HK-2 (cell line): Measurements from ENCODE around the gene NCBP3.
"Not testable (repeated sequence)": the region's sequence is repeated elsewhere in the genome, so short reads cannot be mapped to it uniquely, and the experiment has no call there.

Experiments used
- DNase-seq: peaks from one replicate; pipeline ENCODE4 v3.0.0-alpha.2; 2018; ENCODE audit not compliant: unreplicated experiment

NCBP3 gene

DNA sequence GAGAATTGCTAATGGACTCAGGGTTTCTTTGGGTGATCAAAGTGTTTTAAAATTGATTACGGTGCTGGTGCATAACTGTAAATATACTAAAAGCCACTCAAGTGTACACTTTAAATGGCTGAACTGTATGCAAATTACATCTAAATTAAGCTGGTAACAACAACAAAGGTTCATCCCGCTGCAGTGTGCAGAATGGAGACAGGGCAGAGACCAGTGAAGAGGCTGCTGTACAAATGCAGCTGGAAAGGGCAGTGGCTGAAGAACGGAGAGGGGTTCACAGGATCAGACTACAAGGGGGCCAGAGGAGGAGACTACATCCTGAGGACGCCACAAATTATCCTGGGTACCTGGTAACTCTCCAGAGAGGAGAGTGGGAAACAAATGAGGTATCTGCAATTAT is 36.0 kb downstream of the NCBP3 start:
- DNase-seq: no peak

- DNase-seq: no peak
Observed at GRCh38 chr17:3809135-3809534, 36.9 kb downstream of the NCBP3 start.

DNA sequence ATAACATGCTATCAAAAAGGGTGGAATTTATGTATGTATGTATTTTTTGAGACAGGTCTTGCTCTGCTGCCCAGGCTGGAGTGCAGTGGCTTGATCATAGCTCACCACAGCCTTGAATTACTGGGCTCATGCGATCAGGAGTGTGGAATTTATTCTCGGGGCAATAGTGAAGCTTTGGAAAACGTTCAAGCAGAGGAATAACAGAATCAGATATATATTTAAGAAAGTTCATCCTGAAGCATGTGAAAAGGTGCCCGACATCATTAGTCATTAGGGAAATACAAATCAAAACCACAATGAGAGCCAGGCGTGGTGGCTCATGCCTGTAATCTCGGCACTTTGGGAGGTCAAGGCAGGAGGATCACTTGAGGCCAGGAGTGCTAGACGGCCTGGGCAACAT is 37.3 kb downstream of the NCBP3 start:
- DNase-seq: no peak

- DNase-seq: no peak
Observed at GRCh38 chr17:3805581-3805980, 40.5 kb downstream of the NCBP3 start.

DNA sequence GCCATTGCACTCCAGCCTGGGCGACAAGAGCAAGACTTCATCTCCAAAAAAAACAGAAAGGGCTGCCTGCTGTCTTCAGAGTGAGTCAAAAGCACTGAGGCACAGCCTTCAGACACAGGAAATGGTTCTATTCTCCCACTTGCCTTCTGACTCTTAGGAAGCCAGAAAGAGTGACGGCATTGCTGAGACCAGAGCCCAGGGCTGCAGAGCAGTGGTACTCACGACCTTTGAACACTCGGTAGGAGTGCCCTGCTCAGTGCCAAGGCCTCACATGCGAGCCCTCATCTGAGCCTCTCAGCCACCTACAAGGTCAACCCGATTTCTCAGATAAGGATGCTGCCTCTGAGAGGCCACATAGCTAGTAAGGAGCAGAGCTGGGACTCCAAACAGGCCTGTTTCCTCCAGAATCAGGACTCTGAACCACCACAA is 41.5 kb downstream of the NCBP3 start:
- DNase-seq: peak; percentile 74

- DNase-seq: no peak
Observed at GRCh38 chr17:3803308-3803640, 42.8 kb downstream of the NCBP3 start.

GRCh38 chr17:3802461-3803307 is 43.4 kb downstream of the NCBP3 start:
- DNase-seq: peak; percentile 87

GRCh38 chr17:3801792-3802191 is 44.3 kb downstream of the NCBP3 start:
- DNase-seq: no peak

DNA sequence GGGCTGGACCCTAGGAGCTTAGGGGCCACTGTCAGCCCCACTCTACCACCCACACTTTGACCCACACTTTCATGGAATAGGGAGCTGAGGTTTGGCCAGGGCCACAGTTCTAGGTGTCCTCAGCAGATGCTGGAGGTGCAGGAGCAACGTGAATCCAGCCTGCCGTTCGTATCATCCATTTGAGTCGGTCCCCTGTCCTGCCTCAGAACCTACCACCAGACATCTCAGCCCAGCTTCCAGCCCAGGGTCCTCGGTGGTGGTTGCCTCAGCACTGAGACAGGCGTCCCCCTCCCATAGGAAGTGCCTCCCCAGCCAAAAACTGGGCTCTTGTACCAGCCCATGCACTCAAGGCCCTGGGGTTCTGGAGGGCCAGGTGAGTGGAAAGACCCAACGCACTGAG is 44.7 kb downstream of the NCBP3 start:
- DNase-seq: no peak

DNA sequence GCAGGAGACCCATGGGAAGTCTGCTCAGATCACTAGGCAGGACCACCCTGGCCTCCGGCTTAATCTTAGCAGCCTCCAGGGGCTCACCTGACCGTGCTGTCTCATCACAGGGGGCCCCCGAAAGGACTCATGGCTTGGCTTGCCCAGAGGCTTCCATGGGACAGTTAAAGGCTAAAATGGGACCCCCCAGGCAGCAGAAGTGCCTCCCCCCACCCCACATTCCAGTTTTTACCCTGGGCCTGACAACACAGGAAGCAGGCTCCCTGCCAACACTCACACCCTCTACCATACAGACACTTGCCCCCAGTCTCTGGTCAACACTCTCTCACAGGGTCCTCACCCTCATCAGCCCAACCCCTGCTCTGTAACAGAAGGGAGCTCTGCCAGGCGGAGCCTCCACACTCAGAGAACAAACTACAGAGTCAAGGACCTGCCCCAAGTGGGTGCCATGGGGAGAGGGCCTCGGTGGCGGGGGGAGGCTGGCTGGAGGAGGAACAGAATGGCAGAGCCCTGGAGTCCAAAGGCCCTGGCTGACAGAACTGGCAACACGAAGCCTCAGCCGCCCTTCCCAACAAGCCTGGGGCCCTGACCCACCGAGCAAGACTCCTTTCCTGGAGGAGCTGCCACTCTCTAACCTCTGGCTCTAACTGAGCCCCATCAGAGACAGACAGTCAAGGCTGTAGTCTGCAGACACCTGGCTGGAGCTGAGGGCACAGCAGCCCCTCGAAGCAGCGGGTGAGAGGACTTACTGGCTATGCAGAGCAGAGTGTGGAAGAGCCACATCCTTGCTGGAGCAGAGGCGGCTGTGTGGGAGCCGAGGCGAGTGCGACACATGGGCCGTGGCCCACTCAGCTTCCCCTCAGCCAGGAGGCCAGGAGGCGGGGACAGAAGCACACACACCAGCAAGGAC is 45.4 kb downstream of the NCBP3 start, which contains the start of gene ITGAE:
Gene ITGAE (minus strand): TSS at position 827 of the 910 bp plus-strand sequence. CDS start 44 bp downstream, at position 783.
- DNase-seq: no peak

- no peak for DNase-seq
Observed at GRCh38 chr17:3799181-3799945, 46.7 kb downstream of the NCBP3 start.

DNA sequence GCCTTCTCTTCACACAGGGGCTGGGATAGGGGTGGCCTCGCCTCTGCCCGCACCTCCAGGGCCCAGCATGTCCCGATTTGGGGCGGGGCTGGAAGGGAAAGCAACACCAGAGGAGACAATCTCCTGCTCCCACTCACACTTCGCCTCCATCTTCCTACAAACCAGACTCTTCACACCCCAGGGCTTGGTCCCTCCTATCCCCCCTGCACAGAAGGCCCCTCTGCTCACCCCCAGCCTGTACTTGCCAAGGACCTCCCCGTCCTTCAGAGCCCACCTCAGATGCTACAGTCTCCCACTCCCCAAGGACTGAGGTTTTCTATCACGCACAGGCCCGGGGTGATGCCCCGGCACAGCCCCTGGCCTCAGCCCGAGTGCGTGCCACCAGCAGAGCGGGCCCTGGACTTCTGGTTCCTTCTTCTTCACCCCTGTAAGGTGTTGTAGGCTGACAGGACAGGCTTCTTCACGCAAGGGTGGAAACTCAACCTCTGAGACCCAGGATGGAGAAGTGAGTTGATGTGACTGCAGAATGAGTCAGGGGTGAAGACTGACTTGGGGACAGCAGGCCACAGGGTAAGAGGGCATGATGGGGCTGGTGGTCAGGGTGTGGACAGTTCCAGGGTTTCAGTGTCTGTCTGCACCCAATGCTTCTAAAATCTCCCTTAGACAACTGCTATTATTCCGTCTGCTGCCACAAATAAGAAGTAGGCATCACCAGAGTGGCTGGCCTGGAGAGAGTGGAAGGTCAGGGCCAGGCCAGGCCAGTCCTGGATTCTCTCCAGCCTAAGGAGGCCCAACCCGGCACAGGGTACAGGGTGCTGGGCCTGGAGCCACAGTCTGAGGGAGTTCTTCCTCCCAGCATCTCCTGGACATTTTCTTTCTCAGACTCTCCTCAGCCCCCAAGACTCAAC is 47.5 kb downstream of the NCBP3 start:
- DNase-seq: no peak

DNA sequence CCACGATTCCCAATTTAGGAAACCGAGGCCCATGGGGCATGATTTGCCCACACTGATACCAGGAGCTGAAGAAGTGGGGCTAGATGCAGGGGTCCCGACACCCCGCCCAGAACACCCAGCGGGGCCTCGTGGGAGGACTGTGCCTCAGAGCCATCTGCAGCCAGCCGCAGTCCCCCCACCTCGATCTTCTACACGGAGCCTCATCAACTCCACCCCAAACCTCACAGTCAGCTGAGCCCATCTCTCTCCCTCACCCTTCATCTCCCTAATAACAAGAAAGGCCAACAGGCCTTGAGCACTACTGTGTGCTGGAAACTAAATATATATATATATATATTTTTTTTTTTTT is 49.2 kb downstream of the NCBP3 start:
- no peak for DNase-seq

DNA sequence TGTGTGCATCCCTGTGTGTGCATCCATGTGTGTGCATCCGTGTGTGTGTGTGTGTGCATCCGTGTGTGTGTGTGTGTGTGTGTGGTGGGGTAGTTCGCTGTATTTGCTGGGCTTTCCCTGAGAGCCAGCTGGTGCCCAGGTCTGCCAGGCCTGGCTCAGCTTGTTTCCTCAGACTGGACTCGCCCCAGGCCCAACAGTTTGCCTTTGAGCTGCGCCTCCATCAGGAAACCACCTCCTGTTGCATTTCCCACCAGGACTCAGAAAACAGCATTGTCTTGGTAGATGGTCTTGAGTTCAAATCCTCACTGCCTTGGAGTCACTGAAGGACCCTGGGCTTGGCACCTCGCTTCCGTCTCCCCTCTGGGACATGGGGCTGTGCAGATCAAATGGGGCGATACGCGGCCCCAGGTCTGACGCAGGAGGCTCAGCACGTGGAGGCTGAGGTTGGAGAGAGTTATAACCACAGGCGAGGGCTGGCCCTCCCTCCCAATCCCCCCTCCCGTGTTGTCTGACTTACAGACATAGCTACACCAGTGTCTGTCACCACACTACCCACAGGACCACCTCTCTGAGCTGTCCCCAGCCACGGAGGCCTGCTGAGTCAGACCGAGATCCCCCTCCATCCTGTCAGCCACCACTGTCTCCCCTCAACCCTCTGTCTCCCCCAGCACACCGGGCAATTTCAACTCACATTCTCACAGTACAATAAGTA is 49.8 kb downstream of the NCBP3 start:
- no peak for DNase-seq

- DNase-seq: no peak
Observed at GRCh38 chr17:3795390-3796102, 50.5 kb downstream of the NCBP3 start.

GRCh38 chr17:3794557-3795389 is 51.3 kb downstream of the NCBP3 start:
- DNase-seq: peak; percentile 74

DNA sequence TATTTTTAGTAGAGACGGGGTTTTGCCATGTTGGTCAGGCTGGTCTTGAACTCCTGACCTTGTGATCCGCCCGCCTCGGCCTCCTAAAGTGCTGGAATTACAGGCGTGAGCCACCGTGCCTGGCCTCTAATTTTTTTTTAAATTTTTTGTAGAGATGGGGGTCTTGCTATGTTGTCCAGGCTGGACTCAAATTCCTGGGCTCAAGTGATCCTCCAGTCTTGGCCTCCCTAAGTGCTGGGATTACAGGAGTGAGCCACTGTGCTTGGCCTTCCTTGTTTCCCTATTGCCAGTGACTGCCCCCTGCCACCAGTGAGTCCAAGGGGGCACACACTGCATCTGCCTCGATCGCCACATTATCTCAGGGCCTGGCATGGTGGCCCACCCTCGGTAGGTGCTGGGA is 51.9 kb downstream of the NCBP3 start:
- DNase-seq: not testable (repeated sequence)

GRCh38 chr17:3793258-3793657 is 52.8 kb downstream of the NCBP3 start:
- not testable (repeated sequence) for DNase-seq

DNA sequence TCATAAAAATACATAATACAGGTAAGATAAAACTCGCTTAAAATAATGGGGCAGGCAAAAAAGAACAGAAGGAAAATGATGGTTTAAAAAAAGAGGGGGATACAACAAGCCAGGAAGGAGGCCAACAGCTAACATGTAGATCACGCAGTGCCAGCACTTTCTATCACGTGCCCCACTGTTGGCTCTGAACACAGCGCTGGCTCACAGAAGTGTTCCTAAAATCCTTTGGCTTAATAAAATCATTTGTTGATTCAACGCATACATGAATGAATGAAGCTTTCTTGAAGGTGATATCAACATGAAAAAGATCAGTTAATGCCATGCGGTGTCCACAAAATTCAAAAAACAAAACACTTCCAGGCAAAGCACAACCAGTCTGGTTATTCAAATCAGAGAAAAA is 53.6 kb downstream of the NCBP3 start:
- DNase-seq: no peak
